Measurements from ENCODE around the gene FHOD1. TPM values are rescaled to one million over a fixed set of nuclear protein-coding genes. Genes with fewer than 3 reads are reported as not detected.
A peak's percentile ranks its signal among the peaks of the same experiment; 100 is the strongest.

Gene FHOD1
- total RNA-seq, 1 donor from 2014 or later, result 2.6 TPM

GRCh38 chr16:67245186-67245585, 2.1 kb downstream of the FHOD1 start:
- FAIRE-seq (no peak), DNase-seq (ENCODE audit: low read depth) (no peak)
- H3K36me3 ChIP-seq (ENCODE audit: control insufficient read depth, insufficient read depth, low read length), result no peaks in the 10 kb centered on the region
- no peak overlapping the region for H3K4me3 ChIP-seq (ENCODE audit: low read depth, low read length)
- no peaks in the 10 kb centered on the region for H3K27me3 ChIP-seq (ENCODE audit: control insufficient read depth, insufficient read depth, low read length)
- TF ChIP-seq, protein P1, sequence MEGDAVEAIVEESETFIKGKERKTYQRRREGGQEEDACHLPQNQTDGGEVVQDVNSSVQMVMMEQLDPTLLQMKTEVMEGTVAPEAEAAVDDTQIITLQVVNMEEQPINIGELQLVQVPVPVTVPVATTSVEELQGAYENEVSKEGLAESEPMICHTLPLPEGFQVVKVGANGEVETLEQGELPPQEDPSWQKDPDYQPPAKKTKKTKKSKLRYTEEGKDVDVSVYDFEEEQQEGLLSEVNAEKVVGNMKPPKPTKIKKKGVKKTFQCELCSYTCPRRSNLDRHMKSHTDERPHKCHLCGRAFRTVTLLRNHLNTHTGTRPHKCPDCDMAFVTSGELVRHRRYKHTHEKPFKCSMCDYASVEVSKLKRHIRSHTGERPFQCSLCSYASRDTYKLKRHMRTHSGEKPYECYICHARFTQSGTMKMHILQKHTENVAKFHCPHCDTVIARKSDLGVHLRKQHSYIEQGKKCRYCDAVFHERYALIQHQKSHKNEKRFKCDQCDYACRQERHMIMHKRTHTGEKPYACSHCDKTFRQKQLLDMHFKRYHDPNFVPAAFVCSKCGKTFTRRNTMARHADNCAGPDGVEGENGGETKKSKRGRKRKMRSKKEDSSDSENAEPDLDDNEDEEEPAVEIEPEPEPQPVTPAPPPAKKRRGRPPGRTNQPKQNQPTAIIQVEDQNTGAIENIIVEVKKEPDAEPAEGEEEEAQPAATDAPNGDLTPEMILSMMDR (IDR thresholded peaks at IDR 0.05; ENCODE audit: insufficient read depth, low read length, severe bottlenecking), result no peak

DNA sequence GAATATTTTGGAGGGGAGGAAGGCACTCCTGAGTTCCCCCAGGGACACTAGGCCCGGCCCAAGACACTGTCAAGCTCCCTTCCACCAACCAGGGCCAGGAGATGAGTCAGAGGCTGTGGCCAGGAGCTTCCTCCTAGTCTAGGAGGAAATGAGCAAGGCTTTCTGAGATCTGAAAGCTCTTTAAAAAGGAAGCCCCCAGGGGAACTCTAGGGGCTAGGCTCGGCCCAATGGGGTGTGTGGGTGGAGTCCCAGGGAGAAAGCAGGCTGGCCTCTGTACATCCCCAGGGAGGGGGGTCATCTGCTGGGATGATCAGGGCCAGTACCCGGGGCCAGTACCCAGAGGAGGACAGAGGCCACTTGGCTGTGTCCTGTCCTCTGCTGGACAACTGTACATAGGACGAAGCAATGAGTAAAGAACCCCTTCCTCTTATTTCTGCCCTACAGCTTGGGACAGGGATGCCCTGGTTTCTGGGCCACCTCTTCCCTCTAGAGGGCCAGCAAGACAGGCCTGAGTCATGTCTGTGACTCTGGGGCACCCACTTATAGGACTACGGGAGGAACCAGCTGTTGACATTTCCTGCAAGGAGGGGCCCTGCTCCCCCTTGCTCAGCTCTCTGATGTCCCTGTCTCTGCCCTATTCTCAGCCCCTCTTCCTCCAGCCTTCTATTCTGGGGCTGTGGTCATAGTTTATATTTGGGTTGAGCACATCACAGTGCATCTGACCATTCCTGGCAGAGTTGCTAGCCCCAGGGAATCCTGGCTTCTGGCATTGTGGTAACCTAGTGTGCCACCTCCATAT, 2.7 kb downstream of the FHOD1 start:
- H3K36me3 ChIP-seq (ENCODE audit: control insufficient read depth, insufficient read depth, low read length), result no peaks in the 10 kb centered on the region
- no peaks in the 10 kb centered on the region for H3K27me3 ChIP-seq (ENCODE audit: control insufficient read depth, insufficient read depth, low read length)
- no peak for FAIRE-seq
- DNase-seq (ENCODE audit: low read depth), result peak; percentile 92
- TF ChIP-seq, protein P1 (IDR thresholded peaks at IDR 0.05; ENCODE audit: insufficient read depth, low read length, severe bottlenecking), result no peak
- no peak overlapping the region for H3K4me3 ChIP-seq (ENCODE audit: low read depth, low read length)

GRCh38 chr16:67243481-67243880, 3.8 kb downstream of the FHOD1 start:
- FAIRE-seq (no peak), DNase-seq (ENCODE audit: low read depth) (no peak)
- TF ChIP-seq, protein P1 (IDR thresholded peaks at IDR 0.05; ENCODE audit: insufficient read depth, low read length, severe bottlenecking), result no peak
- Histone ChIP-seq H3K27me3 (ENCODE audit: control insufficient read depth, insufficient read depth, low read length) (no peaks in the 10 kb centered on the region), H3K36me3 (ENCODE audit: control insufficient read depth, insufficient read depth, low read length) (no peaks in the 10 kb centered on the region), H3K4me3 (ENCODE audit: low read depth, low read length) (no peak overlapping the region)

DNA sequence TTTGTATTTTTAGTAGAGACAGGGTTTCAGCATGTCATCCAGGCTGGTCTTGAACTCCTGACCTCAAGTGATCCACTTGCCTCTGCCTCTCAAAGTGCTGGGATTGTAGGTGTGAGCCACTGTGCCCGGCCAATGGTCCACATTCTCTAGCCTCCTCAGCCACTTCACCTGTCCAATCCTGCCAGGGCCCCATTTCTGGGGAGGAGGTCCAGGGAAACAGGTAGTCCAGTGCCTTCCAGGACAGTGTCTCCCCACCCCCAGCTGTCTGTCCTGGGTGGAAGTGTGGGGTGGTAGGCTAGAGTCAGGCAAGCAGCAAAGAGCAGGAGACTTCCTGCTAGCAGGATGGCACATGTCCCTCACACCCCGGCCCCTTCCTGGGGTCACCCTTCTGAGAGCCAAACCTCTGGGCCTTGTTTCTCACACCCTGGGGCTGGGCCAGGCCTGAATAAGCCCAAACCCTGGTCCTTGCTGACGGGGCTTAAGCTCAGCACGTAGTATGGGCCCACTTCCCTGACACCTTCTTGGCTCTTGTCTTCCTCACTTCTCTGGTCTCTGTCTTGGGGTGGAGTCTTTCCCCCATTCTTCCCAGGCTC, 5.0 kb downstream of the FHOD1 start:
- DNase-seq (ENCODE audit: low read depth) (no peak), FAIRE-seq (no peak)
- TF ChIP-seq, protein P1 (IDR thresholded peaks at IDR 0.05; ENCODE audit: insufficient read depth, low read length, severe bottlenecking), result no peak
- Histone ChIP-seq H3K4me3 (ENCODE audit: low read depth, low read length) (no peak overlapping the region), H3K27me3 (ENCODE audit: control insufficient read depth, insufficient read depth, low read length) (no peaks in the 10 kb centered on the region), H3K36me3 (ENCODE audit: control insufficient read depth, insufficient read depth, low read length) (peaks cover 7% of the 10 kb centered on the region)

DNA sequence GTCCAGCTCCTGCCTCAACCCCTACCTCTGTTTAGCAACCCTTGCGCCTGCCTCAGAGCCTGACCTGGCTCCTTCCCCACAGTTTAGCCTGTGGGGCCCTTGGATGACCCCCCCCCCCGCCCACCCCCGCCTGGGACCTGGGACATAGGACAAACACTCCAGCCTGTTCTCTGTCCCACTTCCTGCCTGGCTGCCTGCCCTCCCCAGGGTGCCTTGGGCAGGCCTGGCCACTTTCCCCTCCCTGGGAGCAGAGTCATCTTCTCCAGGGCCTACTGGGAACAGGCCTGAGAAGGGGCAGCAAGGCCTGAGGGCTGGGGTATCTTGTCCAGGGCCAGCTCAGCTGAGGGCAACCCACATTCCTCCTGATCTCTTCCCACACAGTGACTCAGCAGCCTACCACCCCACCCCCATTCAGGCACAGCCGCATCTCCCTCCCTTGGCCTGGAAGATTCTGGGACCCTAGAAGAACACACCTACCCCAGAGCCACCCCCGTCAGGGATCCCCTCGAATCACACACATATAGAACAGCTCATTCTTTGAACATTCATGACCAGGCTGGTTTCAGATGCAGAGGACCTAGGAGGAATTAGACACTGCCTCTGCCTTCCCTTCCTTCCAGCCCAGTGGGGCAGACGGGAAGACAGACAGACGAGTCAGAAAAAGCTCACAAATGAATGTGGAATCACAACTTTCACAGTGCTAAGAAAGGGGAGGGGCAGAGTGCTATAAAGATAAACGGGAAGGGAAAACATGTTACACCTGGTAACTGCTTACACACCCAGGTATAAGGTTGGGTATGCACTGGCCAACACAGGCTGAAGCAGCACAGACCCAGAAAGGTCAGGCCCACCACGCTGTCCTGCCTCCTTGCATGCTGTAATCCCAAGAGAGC, 6.0 kb downstream of the FHOD1 start:
- FAIRE-seq (no peak), DNase-seq (ENCODE audit: low read depth) (peak; percentile 87)
- H3K36me3 ChIP-seq (ENCODE audit: control insufficient read depth, insufficient read depth, low read length), result peaks cover 12% of the 10 kb centered on the region
- no peak overlapping the region for H3K4me3 ChIP-seq (ENCODE audit: low read depth, low read length)
- no peaks in the 10 kb centered on the region for H3K27me3 ChIP-seq (ENCODE audit: control insufficient read depth, insufficient read depth, low read length)
- TF ChIP-seq, protein P1 (IDR thresholded peaks at IDR 0.05; ENCODE audit: insufficient read depth, low read length, severe bottlenecking), result no peak
